NCI-H1105 treated with DMSO at 0.1 percent for 48 hours (cell line): Measurements from ENCODE around the gene GPD1L.
A peak's percentile ranks its signal among the peaks of the same experiment; 100 is the strongest.

Experiments used
- DNase-seq: peaks from one replicate; lab custom pipeline; 2025; lab: John Stamatoyannopoulos, UW

GPD1L gene

DNA sequence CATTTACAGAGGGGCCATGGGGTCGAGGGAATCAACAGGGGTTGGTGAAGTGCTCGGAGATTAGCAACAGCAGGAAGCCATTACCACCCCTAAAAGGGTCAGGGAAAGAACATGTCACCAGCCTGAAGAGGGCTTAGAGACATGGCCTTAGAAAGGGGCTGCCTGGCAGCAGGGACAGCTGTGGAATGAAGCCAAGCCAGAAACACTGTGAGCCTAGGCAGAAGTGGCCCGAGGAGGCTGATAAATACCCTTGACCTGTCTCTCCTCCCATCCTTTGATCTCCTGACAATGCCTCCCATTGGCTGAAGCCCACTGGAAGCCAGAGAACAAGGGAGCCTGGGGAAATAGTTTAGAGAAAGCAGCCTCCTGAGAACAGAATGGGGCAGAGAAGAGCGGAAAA, 31.4 kb downstream of the GPD1L start:
- DNase-seq: no peak

DNA sequence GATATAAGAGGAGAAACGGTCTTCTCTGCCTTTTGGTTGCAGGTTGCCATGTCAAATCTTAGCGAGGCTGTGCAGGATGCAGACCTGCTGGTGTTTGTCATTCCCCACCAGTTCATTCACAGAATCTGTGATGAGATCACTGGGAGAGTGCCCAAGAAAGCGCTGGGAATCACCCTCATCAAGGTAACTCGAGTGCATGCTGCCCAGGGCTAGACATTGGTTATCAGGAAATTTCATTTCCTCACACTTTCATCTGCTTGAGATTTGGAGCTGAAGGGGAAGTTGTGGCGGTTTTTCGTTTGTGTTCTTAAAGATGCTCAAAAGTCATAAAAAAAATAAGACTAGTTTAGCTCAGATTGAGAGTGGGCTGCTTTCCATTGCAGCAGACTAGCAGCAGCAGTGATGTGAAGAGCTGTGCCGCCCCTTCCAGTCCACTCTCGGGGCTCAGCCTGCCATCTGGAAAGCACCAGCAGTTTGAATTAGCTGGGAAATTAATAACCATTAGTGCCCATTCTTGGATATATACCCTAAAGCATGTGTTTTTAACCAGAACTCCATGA, 32.2 kb downstream of the GPD1L start:
- DNase-seq: no peak

DNA sequence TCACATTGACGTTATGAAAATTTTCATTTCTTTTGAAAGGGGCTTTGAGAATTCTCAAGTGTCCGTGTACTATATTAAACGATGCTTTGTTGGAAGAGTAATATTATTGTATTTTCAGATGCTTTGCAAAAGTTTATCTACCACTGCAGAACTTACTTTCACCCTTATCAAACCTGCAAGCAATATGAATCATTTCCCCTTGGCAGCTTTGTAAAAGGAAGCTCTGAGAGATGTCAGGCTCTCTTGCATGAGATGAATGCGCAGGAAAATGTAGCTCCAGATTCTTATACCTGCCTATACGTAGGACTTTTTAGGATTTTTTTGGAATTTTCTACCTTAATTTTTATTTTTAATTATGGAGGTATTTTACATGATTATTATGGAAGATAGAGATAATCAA, 34.5 kb downstream of the GPD1L start:
- DNase-seq: no peak

DNA sequence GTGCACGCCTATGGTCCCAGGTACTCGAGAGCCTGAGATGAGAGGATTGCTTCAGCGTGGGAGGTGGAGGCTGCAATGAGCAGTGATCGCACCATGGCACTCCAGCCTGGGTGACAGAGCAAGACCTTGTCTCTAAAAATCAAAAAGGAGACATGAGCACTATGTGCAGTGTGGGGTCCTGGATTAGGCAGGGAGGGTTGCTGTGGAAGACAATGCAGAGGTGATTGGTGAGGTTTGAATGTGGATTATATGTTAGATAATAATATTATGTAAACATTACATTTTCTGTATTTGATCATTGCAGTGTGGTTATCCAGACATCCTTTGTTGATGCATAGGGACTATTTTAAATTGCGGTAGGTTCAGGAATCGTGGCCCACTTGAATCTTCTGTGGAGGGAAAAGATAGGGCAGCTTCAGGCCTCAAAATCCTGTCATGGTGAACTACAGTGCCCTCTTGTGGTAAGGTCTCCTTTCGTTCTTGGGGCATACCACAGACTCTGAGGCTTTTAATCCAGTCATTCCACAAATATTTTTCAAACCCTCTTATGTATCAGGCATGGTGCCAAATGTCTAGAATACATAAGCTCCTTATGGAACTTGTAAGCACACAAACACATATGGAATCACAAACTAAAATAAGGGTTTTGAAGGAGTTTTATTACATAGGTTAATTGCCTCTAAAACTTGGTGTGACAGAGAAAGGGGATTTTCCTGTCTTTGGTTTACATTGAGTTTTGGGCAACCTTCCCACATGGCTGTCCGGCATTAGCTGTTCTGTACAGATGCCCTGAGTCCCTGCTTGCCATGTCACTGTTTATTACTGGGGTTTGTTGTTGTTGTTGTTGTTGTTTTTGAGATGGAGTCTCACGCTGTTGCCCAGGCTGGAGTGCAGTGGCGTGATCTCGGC, 37.7 kb downstream of the GPD1L start:
- DNase-seq: peak; percentile 23

DNA sequence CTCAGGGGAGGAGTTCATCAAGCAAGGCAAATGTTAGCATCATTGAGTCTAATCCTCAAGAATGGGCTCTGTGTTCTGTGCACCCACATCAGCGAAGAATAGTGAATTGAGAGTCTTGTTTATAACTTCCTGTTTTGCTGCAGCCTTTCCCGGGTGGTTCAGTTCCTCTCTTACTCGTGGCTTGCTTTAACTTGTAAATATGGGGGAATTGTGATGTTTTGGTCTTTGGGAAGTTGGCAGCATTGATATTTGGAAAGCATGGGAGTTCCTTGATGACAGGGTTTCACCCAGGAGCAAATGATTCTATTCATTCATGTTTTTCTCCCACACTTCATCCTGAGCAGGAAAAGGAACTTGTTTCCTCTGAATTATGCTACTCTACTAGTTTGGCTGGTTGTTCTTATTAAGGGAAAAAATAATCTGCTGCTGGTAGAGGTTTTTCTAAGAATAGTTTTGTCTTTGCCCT, 40.4 kb downstream of the GPD1L start:
- no peak for DNase-seq

DNA sequence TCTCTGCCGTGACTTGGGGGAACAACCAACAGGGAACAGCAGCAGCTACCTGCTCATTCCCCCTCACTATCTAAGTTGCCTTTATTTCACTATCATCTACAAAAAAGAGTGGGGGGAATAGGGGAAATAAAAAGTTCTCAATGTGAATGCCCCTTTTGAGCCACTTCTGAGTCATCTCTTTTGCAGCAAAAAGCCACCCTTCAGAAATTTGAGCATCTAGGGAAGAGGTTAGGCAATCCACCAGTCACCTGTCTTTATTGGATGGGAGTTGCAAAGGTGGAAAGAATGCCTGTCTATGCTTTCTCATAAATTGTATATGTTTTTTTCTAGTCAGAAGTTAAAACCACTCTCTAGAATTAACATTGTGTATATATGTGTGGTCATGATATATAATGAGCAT, 41.1 kb downstream of the GPD1L start:
- DNase-seq: no peak

DNA sequence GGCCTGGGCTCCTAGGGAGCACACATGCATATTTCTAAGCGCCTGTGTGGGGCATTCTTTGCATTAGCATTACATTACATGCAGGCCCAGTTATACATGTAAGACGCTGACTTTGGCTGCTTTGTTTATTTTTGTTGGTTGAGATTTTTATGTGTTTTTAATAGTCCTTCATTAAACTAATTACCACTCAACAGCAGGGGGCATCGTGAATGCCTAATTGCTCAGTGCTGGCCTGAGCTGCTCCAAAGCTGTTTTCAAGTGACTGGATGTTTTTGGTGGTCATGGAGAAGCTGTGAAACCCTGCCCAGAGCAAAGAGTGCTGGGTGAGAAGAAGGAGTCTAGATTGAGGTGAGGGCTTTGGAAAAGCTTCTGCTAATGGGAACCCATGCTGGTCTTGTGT, 41.5 kb downstream of the GPD1L start:
- peak; percentile 69 for DNase-seq

DNA sequence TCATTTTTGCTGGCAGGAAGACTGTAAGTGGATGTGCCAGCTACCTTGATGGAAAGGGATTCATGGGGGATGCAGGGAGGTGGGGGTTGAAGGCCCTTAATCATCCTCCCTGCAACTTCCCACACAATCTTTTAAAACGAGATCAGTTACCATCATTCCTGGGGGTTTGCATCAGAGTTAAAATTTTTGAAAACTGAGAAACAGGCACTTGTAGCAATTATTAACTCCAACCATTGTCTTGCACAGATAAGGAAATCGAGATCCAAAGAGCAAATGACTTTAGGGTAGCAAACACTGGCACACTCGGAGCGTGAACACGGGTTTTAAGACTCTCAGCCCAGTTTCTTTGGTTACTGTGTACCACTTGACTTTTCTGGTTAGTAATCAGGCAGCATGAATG, 41.9 kb downstream of the GPD1L start:
- no peak for DNase-seq

DNA sequence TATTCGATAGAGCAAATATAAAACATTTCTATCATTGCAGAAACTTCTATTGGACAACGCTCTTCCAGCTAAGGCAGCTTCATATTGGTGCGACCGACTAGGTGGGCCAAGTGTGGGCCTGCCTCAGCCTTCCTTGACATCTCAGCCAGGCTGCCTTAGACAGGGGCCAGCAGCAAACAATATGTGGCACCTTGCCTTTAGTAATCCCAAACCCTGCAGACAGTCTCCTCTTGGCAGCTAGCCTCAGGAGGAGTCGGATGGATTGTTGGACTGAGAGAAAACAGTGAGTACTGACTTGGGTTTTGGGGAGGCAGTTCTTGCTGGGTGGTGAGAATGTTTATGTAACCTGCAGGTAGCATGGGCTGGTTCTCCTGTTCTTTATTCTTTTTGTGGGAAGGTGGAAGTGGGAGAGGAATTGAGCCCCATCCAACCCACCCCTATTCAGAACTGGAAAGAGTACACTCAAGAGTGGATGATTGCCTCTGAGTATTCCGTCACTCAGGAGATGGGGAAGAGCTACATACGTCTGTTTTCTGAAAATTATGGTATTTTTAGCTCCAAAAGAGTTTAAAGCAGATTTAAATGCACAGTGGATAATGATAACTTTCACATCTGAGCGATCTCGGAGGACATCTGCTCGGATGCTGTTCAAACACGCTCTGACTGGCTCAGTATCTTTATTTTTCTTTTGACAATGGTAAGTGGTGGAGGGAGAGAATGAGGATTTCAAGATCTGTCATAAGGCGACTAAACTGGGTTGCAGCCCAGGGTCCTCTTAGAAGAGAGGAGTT, 47.2 kb downstream of the GPD1L start:
- DNase-seq: peak; percentile 29

DNA sequence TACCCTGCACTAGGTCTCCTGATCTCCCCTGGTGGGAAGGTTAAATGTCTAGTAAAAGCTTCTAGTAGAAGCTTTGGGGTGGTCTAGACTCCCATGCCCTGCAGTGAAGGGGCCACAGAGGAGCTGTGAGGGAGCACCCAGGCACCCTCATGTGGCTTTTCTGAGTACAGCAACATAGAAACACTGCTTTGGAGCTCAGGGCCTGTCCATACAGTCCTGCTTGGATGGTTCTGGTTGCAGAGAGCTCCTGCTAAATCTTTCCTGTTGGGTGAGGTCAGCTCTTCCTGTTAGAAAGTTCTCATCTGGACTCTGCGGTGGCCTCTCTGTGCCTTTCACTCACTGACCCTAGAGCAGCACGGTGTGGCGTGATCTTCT, 47.8 kb downstream of the GPD1L start:
- DNase-seq: no peak

DNA sequence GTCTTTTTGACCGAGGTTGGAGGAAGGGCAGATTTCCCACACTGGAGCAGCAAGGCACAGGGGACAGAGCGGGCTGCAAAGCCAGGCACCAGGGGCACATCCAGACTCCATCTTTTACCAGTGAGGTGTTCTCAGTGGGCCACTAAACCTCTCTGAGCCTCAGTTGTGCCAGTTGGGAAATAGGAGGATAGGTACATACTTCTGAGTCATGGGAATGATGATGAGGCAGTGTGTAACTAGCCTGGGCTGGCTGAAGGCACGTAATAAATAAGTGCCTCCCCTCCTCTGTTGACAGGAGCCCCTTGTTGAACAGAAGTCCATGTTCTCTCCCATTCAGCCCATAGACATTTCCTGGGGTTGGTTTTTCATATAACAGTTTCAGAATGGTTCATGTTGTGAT, 48.7 kb downstream of the GPD1L start:
- DNase-seq: no peak

DNA sequence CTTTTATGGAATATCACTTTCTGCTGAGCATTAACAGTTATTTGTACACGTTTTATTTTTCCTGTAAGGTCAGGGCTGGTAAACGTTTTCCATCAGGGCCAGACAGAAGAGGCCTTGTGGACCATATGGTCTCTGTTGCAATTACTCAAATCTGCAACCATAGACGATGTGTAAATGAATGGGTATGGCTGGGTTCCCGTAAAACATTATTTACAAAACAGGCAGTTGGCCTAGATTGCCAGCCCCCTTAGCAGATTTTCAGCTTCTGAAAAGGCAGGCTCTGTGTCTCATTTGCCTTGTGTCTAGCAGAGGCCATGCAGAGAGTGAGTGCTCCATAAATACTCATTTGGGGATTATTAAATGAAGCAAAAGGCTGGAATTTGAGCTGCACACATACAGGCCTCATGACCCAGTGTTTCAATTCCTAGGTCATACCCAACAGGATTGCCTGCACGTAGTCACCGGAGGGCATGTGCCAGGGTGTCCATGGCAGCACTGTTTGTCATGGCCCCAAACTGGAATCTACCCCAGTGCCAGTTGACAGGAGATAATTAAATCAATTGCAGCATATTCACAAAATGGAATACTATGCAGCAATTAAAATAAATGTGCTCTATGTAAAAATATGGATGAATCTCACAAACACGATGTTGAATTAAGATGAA, 51.3 kb downstream of the GPD1L start:
- DNase-seq: no peak

DNA sequence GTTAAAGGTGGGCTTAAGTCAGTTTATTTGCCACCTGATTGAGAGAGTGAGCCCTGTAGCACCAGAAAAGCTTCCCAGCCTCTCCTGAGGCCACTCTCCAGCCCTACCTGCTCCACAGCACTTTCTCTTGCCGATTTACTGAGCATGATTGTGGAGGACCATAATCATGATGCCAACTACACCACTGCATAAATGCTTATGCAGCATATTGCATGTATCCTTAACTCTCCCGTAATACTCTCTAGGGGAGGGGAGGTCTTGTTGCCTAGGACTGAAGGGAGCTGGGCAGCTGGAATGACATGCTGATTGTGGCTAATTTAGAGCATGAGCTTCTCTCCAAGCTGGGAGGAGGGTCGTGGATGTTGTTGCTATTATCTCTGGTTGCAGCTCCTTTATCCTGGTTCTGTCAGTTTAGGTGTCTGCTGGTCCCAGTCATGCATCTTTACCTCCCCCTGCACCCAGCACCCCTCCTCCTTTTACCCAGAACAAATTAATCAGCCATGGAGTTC, 54.3 kb downstream of the GPD1L start:
- DNase-seq: no peak

DNA sequence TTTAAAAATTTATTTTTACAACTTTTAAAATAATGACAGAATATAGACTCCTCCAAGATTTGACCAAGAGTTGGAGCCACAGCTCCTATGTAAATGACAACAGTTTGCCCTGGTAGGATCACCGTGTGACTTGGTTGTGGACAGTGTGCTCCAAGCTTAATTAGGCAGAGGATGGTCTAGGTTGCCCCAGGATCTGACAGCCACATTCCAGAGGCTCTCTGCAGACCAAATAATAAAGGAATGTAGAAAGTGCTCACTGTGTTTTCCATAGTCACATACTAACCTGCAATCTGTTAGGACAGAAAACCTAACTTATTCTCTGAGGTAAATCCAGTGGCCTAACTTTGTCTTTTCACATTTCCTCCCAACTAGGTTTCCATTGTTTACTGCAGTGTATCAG, 59.0 kb downstream of the GPD1L start:
- no peak for DNase-seq

DNA sequence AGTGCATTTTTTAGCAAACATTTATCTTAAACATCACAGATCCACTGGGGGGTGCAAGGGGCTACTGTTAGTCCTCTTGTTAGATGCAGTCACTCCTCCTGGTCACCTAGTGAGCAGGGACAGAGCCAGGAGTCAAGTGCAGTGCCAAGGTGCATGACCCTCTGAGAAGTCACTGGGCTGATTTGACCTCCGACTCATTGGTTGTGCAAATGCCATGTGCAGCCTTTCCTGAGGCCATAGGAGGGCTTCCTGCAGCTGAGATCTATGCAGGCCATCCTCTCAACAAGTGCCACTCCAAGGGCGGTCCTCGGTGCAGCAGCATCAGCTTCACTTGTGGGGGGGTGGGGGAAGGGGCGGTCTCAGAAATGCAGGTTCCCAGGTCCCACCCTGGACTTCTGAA, 60.2 kb downstream of the GPD1L start:
- no peak for DNase-seq

DNA sequence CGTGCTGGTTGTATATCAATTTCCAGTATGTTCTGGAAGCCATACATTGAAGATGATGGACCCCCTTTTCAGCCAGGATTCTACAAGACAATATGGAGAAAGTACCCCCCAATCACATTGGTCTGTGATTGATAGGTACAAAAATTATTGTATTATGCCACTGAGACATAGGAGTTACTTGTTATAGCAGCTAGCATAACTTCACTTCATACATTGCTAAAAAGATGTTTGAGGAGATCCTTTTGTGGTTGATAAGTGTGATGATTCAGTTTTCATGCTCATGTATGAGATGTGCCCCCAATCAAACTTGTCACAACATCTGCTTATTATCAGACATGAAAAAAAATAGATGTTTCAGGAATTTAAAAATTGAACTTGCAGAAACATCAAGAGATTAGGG, 66.0 kb downstream of the GPD1L start:
- DNase-seq: no peak

DNA sequence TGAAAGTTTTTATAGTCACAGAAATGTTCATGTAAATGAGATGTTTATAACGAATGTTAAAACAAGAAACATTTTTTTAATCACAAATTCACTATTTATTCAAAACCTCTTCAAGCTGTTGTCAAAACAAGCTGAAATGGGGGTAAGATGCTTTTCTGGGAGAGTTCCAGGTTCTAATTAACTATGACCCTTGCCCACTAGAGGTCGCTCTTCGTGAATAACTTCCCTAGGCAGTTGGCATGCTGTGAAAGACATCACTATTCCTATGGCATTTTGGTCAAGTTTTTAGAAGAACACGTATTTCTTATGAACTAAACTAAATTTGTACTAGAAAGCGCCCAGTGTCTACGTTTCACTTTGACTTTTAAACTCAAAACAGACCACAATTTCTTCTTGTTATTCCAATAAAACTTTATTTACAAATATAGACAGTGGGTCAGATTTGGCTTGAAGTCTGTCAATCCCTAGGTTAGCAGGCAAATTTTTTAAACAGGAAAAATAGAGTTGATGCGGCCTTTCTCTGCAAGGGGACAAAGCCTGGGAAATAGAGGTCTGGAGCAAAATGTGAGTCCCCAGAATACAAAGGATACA, 69.3 kb downstream of the GPD1L start:
- DNase-seq: peak; percentile 10

DNA sequence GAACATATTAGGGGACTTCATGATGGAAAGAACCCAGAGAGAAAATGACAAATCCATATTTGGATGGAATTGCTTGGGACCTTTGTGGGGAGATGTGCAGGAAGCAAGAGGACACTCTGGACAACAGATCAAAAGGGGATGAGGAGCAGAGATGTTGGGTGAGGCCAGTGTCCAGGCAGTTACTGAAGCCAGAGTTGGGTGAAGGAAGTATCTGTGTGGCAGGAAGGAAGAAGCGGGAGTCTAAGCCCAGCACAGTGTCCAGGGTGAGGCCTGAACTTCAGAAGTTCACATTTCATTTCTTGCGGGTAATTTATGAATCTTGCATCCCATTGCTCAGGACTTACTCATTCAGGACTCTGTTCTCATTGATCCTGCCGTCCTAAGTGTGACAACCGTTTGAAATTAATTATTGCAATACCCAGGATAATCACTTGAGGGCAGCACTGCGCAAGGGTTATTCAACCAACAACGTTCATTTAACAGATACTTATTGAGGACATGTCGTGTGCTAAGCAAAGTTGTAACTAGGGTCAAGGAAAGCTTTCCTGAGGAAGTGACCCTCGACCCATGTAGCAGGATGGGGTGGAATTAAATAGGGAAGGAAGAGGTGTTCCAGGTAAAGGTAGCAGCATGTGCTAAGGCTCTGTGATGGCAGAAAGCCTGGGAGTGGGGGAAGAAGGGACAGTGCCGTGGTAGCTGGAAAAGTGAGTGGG, 70.7 kb downstream of the GPD1L start:
- peak; percentile 17 for DNase-seq

DNA sequence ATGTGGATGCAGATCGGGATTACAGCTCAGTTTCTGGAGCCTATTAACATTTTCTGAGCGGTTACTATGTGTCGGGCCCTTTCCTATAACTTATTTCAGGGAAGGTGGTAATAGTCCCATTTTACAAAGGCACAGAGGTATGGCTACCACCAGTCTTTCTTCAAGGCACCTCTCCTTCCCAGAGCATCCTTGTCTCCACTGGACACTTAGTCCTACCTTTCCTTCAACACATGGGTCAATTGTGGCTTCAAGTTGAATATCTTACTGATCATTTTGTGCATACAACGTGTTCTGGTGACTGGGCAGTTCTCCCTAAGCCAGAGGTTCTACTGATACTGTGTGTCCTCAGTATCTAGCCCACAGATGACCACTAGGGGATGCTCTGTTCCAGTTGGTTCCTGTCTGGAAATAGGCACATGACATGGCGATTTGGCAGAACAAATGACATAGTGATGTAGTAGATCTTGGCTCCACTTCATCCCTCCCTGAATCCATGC, 71.3 kb downstream of the GPD1L start:
- peak; percentile 21 for DNase-seq

DNA sequence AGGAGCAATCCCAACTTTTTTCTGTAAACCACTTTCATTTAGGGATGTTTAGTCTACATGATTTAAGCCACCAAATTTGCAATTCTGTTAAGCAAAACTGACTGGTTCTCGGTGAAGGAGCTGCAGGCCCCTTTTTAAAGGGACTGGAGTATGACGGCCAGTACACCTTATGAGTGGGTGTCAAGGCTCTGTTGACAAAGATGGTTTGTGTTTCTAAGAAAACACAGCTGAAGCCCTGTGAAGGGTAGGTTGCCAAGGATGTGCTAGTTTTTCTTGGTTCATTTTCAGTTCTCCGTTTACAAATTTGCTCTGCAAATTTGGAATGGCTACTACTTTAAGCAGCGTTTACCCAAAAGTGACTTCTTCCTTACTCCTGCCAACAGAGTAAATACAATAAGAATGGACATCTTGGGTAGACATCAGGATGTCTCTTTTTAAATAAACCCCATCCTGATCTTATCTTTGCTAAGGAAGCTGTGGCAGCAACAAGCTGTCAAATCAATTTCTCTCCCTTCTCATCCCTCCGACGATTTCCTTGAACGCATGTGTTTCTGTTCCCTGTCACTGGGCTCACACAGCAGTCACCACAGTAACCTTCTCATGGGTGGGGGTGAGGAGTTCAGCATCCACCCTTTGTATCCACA, 73.8 kb downstream of the GPD1L start:
- no peak for DNase-seq
